Common myeloid progenitor, CD34-positive (primary cell): Measurements from ENCODE around the gene SGSM1.

Source experiments
- CTCF ChIA-PET: fragments of 350-600 bp; sonication (Branson Sonifier 250); formaldehyde crosslinking; loops from one replicate; lab custom pipeline; 2021; ENCODE audit warnings: antibody characterized with exemption; lab: Charles Lee
- POLR2A ChIA-PET: fragments of 350-600 bp; sonication (Branson Sonifier 250); formaldehyde crosslinking; loops from one replicate; lab custom pipeline; 2021; ENCODE audit warnings: antibody characterized with exemption; lab: Charles Lee
- DNase-seq, 3 donors: peaks; one replicate each; pipeline versions ENCODE4 v3.0.0 to v3.0.0-alpha.2; 2013
- H3K27ac ChIP-seq, 2 experiments: 1 replicate in 1 of 2; 2 replicates in 1 of 2; pipeline ENCODE4 v1.7.0; 2013; ENCODE audit warnings: inconsistent platforms in 2 of 2, low read length in 2 of 2, mild to moderate bottlenecking in 2 of 2, low read depth in 1 of 2, moderate library complexity in 1 of 2; ENCODE audit not compliant: severe bottlenecking in 2 of 2, insufficient read depth in 1 of 2, poor library complexity in 1 of 2
- H3K27me3 ChIP-seq, 5 experiments: replicated peaks in 2 of 5; 1 replicate in 3 of 5; 2 replicates in 2 of 5; pipeline versions ENCODE4 v1.6.1 to v1.7.0; 2013; ENCODE audit warnings: low read length in 4 of 5, mild to moderate bottlenecking in 2 of 5, moderate library complexity in 2 of 5, inconsistent platforms in 1 of 5; ENCODE audit not compliant: insufficient read depth in 5 of 5, control insufficient read depth in 4 of 5
- H3K36me3 ChIP-seq, 4 experiments: 1 replicate in 2 of 4; 2 replicates in 2 of 4; pipeline versions ENCODE4 v1.6.1 to v1.7.0; 2013; ENCODE audit warnings: low read length in 3 of 4, control low read depth in 1 of 4, mild to moderate bottlenecking in 1 of 4; ENCODE audit not compliant: control insufficient read depth in 4 of 4, insufficient read depth in 4 of 4
- H3K4me1 ChIP-seq, 4 experiments: 1 replicate in 3 of 4; 2 replicates in 1 of 4; pipeline versions ENCODE4 v1.6.1 to v1.7.1; 2013; ENCODE audit warnings: low read length in 3 of 4, mild to moderate bottlenecking in 3 of 4, control low read depth in 1 of 4, inconsistent platforms in 1 of 4, moderate library complexity in 1 of 4; ENCODE audit not compliant: control insufficient read depth in 4 of 4, insufficient read depth in 4 of 4; ENCODE audit errors: control extremely low read depth in 1 of 4
- H3K4me3 ChIP-seq, 7 experiments: 1 replicate in 4 of 7; 2 replicates in 3 of 7; pipeline versions ENCODE4 v1.5.1 to v1.7.0; 2013; ENCODE audit warnings: mild to moderate bottlenecking in 7 of 7, low read length in 6 of 7, moderate library complexity in 6 of 7, inconsistent platforms in 2 of 7, low read depth in 2 of 7, control low read depth in 1 of 7; ENCODE audit not compliant: insufficient read depth in 4 of 7, control insufficient read depth in 1 of 7; ENCODE audit errors: extremely low read depth in 1 of 7
- H3K9me3 ChIP-seq, 5 experiments: 1 replicate in 4 of 5; 2 replicates in 1 of 5; pipeline versions ENCODE4 v1.6.1 to v1.7.1; 2013; ENCODE audit warnings: low read length in 4 of 5, mild to moderate bottlenecking in 2 of 5, inconsistent platforms in 1 of 5, low read depth in 1 of 5, moderate library complexity in 1 of 5; ENCODE audit not compliant: control insufficient read depth in 4 of 5, insufficient read depth in 2 of 5; ENCODE audit errors: control extremely low read depth in 1 of 5
- WGBS: methylation state at CpG from one replicate; pipeline ENCODE4 v1.1.5; 2013; ENCODE audit not compliant: insufficient coverage; 5-methylcytosine and 5-hydroxymethylcytosine counted together

SGSM1 gene

GRCh38 chr22:24968066-24968561, 162.1 kb downstream of the SGSM1 start:
- H3K36me3 ChIP-seq, result no peaks in the 10 kb centered on the region
- DNase-seq, result no peak
- H3K27me3 ChIP-seq, result no peaks in the 10 kb centered on the region
- no peaks in the 10 kb centered on the region for H3K9me3 ChIP-seq
- POLR2A ChIA-PET, result no interaction called here
- CTCF ChIA-PET, result no interaction called here
- H3K27ac ChIP-seq, result no peak overlapping the region
- no peak overlapping the region for H3K4me3 ChIP-seq
- no peaks in the 10 kb centered on the region for H3K4me1 ChIP-seq
- WGBS, result 98% methylated on average over 6 of the region's 8 CpGs

- Histone ChIP-seq H3K9me3 (no peaks in the 10 kb centered on the region), H3K27ac (no peak overlapping the region), H3K4me1 (no peaks in the 10 kb centered on the region), H3K4me3 (no peak overlapping the region), H3K36me3 (no peaks in the 10 kb centered on the region), H3K27me3 (no peaks in the 10 kb centered on the region)
- CTCF ChIA-PET, result no interaction called here
- POLR2A ChIA-PET, result no interaction called here
- DNase-seq, result no peak
- 72% methylated on average over 12 of the region's 12 CpGs for WGBS
These were observed 163.7 kb downstream of the SGSM1 start for GRCh38 chr22:24969560-24970301.

- Histone ChIP-seq H3K4me1 (no peaks in the 10 kb centered on the region), H3K9me3 (no peaks in the 10 kb centered on the region), H3K27ac (no peak overlapping the region), H3K36me3 (no peaks in the 10 kb centered on the region), H3K4me3 (no peak overlapping the region), H3K27me3 (no peaks in the 10 kb centered on the region)
- POLR2A ChIA-PET, result no interaction called here
- CTCF ChIA-PET, result no interaction called here
- WGBS, result 100% methylated on average over 2 of the region's 2 CpGs
- DNase-seq, result no peak
These were observed 166.4 kb downstream of the SGSM1 start for GRCh38 chr22:24972369-24972768.

GRCh38 chr22:24973872-24974271, 167.9 kb downstream of the SGSM1 start:
- Histone ChIP-seq H3K4me1 (no peaks in the 10 kb centered on the region), H3K9me3 (no peaks in the 10 kb centered on the region), H3K27me3 (no peaks in the 10 kb centered on the region), H3K4me3 (no peak overlapping the region), H3K27ac (no peak overlapping the region), H3K36me3 (no peaks in the 10 kb centered on the region)
- 80% methylated on average over 3 of the region's 6 CpGs for WGBS
- ChIA-PET POLR2A (no interaction called here), CTCF (no interaction called here)
- DNase-seq, result no peak

- WGBS, result 100% methylated on average over 3 of the region's 5 CpGs
These were observed 169.2 kb downstream of the SGSM1 start for GRCh38 chr22:24975125-24975640.

GRCh38 chr22:24975813-24976341, 169.9 kb downstream of the SGSM1 start:
- no peaks in the 10 kb centered on the region for H3K9me3 ChIP-seq
- H3K4me1 ChIP-seq, result no peaks in the 10 kb centered on the region
- 97% methylated on average over 9 of the region's 11 CpGs for WGBS
- no peak overlapping the region for H3K27ac ChIP-seq
- no peak overlapping the region for H3K4me3 ChIP-seq
- no peaks in the 10 kb centered on the region for H3K36me3 ChIP-seq
- no peak for DNase-seq
- H3K27me3 ChIP-seq, result no peaks in the 10 kb centered on the region
- CTCF ChIA-PET, result interaction anchor here (1.2 kb wide), 1 partner anchor 74 kb away, joined by 4 read pairs; no protein-coding TSS in a partner anchor
- POLR2A ChIA-PET, result no interaction called here

More at GRCh38 chr22:24975125-24975640, 169.2 kb downstream of the SGSM1 start:
- ChIA-PET CTCF (interaction anchor here (1.2 kb wide), 1 partner anchor 75 kb away, joined by 4 read pairs; no protein-coding TSS in a partner anchor), POLR2A (no interaction called here)
- H3K9me3 ChIP-seq, result no peaks in the 10 kb centered on the region
- no peaks in the 10 kb centered on the region for H3K36me3 ChIP-seq
- H3K4me3 ChIP-seq, result no peak overlapping the region
- H3K27me3 ChIP-seq, result no peaks in the 10 kb centered on the region
- DNase-seq, result no peak
- no peak overlapping the region for H3K27ac ChIP-seq
- no peaks in the 10 kb centered on the region for H3K4me1 ChIP-seq
